Stimulated activated CD8-positive, alpha-beta memory T cell treated with anti-CD3 and anti-CD28 coated beads, Interleukin-12 subunit alpha, Interleukin-12 subunit beta, amount 100 ng/mL, for 1 hour (primary cell): Measurements from ENCODE around the gene VWA8.
"Not testable (repeated sequence)": the region's sequence is repeated elsewhere in the genome, so short reads cannot be mapped to it uniquely, and the experiment has no call there.

Experiments used
- DNase-seq: peaks from one replicate; pipeline ENCODE4 v3.0.0-alpha.2; 2020; ENCODE audit warnings: low read depth

VWA8 gene

DNA sequence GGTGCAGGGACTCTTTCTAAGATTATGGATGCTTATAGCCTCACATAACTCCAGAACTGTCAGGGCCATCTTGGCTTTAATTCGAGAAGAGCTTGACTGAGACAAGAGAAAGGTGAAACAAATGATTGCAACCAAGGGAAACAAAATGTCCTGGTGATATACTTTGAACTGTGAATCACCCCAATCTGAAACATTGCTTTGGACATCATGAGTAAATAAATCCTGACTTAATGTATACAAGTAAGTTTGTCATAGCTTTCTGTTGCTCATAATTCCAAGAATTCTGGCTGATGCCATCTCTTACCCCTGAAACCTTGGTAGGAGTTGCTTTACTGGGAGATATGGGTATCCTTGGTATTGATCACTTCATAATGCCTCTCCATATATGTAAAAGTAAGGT lies 5.8 kb upstream of the VWA8 start:
- no peak for DNase-seq

GRCh38 chr13:41962994-41963393 lies 2.1 kb upstream of the VWA8 start:
- DNase-seq: no peak

- DNase-seq: no peak
These were observed 504 bp upstream of the VWA8 start for GRCh38 chr13:41961466-41961760.

DNA sequence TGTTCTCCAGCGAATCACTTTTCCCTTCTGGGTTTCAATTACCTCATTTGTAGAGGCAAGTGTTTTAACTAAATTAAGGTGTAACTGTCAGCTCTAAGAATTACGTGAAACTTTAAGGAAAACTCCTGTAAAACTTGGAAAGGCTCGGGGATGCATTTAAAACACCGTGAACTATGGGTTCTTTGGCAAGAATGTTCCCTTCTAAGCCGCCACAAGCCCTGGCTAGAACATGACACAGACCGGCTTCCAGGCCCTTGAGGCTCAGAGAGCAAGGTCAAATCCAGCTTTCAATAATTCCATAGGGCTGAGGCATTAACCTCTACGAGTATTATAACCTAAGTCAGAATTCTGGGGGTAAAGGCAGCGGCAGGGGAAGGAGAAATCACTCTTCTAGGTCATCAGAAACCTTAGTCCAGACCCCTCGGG lies 685 bp downstream of the VWA8 start:
- DNase-seq: no peak

DNA sequence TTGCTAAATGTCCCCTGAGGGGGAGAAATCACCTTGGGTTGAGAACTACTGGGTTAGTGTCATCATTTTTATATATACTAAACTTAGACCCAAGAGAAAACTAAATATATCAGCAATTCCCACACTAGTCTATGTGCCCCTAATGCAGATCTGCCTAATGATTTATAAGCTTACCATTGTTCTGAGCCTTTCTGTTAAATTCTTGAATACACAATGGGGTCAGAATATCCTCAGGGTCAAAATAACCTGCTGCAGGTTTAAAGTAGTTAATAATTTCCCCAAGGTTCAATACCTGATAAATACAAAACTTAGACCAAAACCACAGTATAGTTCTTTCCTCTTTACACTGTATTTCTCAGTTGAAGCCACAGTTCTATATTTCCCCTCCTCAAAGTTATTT lies 4.6 kb downstream of the VWA8 start:
- DNase-seq: no peak

DNA sequence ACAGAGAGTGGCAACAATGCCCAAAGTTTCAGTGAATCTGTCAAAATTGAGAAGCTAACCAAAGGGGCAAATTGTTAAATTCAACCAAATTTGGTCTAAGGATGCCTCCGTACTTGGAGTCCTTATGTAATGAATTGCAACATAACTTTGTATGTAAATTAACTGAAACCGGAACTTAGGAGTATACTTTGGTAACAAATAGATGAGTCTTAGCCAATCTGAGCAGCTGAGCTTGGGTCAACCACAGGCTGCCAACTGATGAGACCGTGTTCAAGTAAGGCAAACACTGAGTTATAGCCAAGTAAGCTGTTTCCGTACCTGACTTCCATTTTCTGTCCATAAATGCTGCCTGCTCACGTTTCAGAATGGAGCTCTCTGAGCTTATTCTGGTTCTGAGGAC lies 5.3 kb downstream of the VWA8 start:
- no peak for DNase-seq

DNA sequence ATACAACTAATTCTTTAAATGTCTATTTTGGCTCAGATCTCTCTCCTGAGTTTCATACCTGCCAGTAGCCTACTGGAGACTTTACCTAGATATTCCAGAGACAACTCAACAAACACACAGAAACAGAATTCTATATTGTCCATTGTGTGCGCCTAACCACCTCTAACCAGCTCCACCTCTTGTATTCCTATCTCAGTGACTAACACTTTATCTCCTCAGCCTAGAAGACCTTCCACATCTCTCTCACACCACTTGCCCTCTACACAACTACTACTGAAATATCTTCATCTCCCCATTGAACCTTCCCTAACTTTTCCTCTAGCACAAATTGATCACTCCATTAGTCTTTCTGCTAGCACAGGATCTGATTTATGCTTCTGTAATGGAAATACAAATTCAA lies 6.7 kb downstream of the VWA8 start:
- no peak for DNase-seq

GRCh38 chr13:41952749-41953148 lies 8.2 kb downstream of the VWA8 start:
- no peak for DNase-seq

GRCh38 chr13:41949104-41949503 lies 11.8 kb downstream of the VWA8 start:
- not testable (repeated sequence) for DNase-seq

- DNase-seq: no peak
These were observed 15.0 kb downstream of the VWA8 start for GRCh38 chr13:41945926-41946325.

GRCh38 chr13:41944635-41945397 lies 16.1 kb downstream of the VWA8 start:
- DNase-seq: no peak

DNA sequence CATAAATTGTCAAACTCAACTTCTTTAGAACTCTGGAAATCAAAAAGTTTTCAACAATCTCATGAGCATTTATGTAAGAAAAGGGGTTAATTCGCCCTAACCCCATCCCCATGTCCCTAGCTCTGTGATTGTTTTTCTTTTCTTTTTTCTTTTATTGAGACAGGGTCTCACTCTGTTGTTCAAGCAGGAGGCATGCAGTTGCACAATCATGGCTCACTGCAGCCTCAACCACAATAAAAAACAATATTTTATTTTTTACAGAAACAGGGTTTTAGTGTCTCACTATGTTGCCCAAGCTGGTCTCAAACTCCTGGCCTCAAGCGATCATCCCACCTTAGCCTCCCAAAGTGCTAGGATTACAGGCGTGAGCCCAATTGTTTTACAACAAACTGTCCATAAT lies 16.7 kb downstream of the VWA8 start:
- DNase-seq: no peak

- DNase-seq: no peak
These were observed 18.3 kb downstream of the VWA8 start for GRCh38 chr13:41942462-41943094.

DNA sequence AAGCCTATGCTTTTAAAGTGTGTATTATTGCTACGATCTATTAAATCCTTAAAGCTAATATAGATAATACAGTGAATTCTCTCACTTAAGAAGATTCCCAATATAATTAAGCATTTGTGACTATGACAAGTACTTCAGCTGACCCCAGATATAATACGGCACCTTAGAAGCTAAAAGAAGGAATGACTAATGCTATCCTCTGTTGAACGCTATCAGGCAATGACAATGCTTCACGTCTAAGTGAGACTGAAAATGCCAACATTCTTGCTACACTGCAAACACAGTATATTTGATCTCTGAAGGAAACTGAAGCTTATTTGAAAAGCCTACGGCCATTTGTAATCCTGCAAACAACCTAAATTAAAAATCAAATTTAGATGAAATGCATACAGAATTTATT lies 19.7 kb downstream of the VWA8 start:
- DNase-seq: no peak

- DNase-seq: no peak
These were observed 21.5 kb downstream of the VWA8 start for GRCh38 chr13:41939398-41939797.

GRCh38 chr13:41938918-41939317 lies 22.0 kb downstream of the VWA8 start:
- no peak for DNase-seq

DNA sequence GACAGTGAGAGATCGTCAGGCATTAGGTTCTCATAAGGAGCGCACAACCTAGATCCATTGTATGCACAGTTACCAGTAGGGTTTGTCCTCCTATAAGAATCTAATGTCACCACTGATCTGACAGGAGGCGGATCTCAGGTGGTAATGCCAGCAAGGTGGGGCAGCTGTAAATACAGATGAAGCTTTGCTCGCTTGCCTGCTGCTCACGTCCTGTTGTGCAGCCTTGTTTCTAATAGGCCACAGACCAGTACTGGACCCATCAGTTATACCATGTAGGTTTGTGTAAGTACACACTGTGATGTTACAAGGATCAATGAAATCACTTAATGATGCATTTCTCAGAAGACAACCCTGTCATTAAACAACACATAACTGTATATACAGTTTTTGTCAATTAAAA lies 23.5 kb downstream of the VWA8 start:
- DNase-seq: no peak

DNA sequence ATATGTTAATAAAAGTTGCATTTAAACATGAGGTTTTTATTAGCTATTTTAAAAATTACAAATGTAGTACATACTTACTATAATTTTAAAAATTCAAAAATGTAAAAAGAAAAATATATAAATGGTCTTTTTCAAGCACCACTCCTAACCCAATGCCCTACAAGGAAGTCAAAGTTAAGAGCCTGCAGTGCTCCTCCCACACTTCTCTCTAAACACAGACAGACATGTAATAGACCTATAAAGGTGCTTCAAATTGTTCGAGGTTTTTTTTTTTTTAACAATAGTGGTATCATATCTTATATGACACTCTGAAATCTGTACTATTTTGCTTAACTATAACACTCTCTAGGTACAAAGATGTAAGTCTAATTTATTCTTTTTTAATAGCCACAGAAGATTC lies 25.4 kb downstream of the VWA8 start:
- DNase-seq: no peak

DNA sequence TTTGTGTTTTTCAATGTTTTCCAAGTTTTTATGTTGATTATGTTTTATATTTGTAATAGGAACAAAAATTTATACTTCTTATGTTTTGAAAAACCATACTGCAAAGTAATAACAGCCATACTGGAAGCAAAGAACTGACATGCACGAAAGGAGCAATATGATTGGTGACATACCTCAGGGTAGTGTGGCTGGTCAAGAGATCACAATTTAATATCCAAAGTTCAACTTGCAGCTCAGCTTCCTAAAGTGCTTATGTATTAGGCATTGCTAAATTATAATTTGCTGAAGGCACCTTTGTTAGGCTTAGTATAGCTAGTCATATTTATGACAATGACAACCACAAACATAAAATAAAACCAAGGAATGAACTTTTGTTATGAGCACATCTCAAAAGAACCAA lies 25.9 kb downstream of the VWA8 start:
- DNase-seq: no peak

DNA sequence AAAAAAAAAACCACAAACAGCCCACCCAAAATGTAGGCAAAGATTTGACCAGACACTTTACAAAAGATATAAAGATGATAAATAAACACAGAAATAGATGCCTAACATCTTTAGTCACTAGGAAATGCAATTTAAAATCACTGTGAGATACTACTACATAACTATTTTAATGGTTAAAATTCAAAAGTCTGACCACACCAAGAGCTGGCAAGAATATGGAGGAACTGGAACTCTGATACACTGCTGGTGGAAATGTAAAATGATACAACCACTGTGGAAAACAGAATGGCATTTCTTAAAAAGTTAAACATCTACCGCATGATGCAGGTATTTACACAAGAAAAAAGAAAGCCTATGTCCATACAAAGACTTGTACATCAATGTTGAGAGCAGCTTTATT lies 26.8 kb downstream of the VWA8 start:
- no peak for DNase-seq

- no peak for DNase-seq
These were observed 29.6 kb downstream of the VWA8 start for GRCh38 chr13:41931337-41931736.

- DNase-seq: no peak
These were observed 30.8 kb downstream of the VWA8 start for GRCh38 chr13:41930154-41930553.

GRCh38 chr13:41928323-41928722 lies 32.6 kb downstream of the VWA8 start:
- no peak for DNase-seq

GRCh38 chr13:41925014-41925413 lies 35.9 kb downstream of the VWA8 start:
- DNase-seq: no peak
